ENCODE data around the gene INHA.

Gene INHA, protein sequence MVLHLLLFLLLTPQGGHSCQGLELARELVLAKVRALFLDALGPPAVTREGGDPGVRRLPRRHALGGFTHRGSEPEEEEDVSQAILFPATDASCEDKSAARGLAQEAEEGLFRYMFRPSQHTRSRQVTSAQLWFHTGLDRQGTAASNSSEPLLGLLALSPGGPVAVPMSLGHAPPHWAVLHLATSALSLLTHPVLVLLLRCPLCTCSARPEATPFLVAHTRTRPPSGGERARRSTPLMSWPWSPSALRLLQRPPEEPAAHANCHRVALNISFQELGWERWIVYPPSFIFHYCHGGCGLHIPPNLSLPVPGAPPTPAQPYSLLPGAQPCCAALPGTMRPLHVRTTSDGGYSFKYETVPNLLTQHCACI

GRCh38 chr2:219572237-219573001 lies at the start of gene INHA:
Gene INHA (plus strand): TSS chr2:219572310. CDS start chr2:219572375, 65 bp downstream.
- no peak for DNase-seq

- DNase-seq, result no peak
These were observed 49.0 kb upstream of the INHA start for GRCh38 chr2:219523031-219523671.

GRCh38 chr2:219524817-219525216 lies 47.3 kb upstream of the INHA start:
- no peak for DNase-seq

DNA sequence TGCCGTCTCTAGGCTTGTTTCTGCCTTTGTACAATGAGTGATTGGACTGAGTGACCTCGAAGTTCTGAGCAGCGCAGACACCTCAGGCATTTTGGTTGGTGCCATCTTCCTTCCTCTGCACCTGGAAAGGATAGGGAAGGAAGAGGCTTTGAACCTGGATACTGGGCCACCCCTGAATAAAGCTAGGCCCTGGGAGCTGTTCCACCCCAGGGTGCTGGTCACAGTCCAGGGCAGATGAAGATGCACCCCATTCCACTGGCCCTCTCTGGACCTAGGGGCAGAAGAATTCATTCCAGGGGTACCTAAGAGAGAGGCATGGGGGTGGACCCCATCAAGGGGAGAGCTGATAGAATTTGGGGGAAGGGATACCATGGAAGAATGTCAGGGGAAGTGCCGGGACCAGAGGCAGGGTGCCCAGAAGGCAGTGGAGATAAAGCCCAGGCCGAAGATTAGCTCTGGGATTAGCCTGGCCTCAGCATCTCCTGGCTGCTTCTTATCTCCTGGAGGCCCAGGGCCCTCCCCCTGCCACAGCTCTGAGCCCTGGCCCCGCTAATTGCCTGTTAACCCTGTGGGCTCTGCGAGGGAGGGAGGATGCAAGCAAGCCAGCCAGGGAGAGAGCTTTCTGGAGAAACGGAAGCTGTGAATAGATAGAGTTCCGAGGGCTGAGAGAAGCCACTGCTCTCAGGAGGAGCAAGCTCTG lies 46.4 kb upstream of the INHA start:
- DNase-seq, result no peak

DNA sequence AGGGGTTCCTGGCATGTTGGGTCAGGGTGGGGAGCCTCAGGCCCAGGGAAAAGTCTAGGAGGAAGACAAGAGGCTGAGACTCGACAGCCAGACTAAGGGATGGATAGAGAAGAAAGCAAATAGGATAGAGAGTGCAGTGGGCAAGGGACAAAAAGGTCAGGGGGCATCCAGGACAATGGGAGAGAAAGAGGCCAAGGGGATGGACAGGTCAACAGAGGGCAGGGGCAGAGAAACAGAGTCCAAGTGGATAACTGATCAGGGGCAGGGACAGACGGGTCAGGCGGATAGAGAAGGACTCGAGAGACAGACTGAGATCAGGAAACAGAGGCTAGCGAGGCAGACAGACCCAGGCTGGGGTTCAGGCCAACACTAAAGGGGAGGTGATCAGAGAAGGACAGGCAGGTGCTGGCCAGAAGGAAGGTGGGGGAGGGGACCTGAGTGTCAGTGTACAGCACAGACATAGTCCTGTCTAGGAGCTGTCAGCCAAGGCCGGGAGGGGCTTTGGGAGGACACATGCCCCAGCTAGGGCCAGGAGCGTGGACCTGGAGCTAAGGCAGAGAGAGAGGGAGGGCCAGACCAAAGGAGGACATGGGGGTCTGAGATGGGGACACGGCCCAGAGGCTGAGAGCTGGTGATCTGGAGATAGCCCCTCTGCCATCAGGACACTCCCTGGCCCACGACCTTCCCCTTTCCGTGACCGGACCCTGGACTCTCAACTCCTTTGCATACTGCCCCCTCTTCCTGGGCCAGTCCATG lies 45.6 kb upstream of the INHA start:
- DNase-seq, result no peak

- no peak for DNase-seq
These were observed 45.1 kb upstream of the INHA start for GRCh38 chr2:219527076-219527394.

GRCh38 chr2:219527472-219527871 lies 44.6 kb upstream of the INHA start:
- no peak for DNase-seq

GRCh38 chr2:219530048-219530963 lies 41.8 kb upstream of the INHA start:
- DNase-seq, result peak; percentile 90

- DNase-seq, result no peak
These were observed 40.3 kb upstream of the INHA start for GRCh38 chr2:219531639-219532377.

- DNase-seq, result no peak
These were observed 39.8 kb upstream of the INHA start for GRCh38 chr2:219532378-219532649.

- no peak for DNase-seq
These were observed 38.0 kb upstream of the INHA start for GRCh38 chr2:219533930-219534661.

- no peak for DNase-seq
These were observed 35.7 kb upstream of the INHA start for GRCh38 chr2:219536425-219536824.

GRCh38 chr2:219536967-219537366 lies 35.1 kb upstream of the INHA start:
- DNase-seq, result no peak

GRCh38 chr2:219537657-219538488 lies 34.2 kb upstream of the INHA start:
- no peak for DNase-seq

GRCh38 chr2:219538504-219538951 lies 33.6 kb upstream of the INHA start:
- no peak for DNase-seq

DNA sequence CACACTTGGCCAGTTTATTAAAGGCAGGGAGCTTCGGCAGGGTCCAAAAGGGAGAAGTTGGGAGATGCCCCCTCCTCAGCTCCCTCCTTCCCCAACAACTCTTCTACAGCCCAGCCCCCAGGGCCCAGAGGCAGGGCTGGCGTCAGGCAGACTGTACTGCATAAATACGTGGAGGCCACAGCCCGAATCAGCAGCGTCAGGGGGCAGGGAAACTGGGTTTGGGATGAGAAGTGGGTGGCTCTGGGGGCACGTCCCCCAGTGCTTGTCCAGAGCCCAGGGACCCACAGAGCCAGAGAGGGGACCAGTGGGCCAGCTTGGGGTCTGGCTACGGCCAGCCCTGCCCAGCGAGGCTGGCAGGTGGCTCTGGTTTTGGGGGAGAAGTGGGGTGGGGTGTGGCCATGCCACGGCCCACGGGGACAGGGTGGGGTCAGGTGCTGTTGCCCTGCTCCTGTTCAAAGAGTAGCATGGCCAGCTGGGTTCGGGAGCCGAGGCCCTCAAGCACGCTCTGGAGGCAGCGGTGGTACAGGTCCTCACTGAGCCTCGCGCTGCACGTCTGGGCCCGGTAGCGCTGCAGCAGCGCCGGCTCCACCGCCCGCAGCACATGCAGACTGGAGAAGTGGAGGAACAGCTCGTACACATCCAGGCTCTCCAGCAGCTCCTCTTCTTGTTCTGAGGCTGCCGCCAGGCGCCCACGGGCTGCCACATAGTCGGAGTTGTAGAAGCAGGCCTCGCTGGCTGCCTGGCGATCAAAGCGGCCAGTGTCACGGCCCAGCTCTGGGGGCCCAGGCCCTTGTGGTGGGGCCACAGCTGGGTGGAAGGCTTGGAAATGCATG lies 32.9 kb upstream of the INHA start:
- no peak for DNase-seq

DNA sequence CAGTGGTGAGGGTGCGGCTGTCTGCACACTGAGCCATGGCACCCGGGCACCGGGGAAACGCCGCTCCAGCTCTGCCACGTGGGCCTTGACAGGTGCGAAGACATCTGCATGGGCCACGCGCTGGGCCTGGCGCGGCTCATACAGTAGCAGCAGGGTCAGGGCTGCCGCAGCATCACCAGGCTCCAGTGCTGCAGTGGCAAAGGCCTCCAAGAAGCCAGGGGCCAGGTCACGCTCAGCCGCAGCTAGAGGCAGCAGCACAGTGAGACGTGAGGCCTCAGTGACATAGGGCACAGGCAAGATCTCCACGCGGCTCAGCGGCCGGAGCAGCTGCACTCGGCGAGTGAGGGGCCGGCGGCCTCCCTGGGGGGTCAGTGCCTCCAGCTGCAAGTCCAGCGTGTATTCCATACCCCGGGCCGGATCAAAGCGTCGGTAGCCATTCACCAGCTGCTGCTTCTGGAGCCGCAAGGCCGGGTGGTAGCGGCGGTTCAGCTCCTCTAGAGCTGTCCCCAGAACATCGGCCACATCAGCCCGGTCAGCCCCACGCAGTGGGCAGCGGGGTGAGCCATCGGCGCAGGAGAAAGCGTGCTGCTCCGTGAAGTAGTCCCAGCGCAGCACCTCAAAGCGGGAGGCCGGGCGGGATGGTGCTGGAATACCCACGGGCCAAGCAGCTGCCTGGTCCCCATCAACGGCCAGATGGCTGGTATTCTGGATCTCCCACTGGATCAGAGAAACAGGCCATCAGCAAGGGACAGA lies 32.0 kb upstream of the INHA start:
- DNase-seq, result no peak

Data from stimulated activated CD4-positive, alpha-beta T cell treated with anti-CD3 and anti-CD28 coated beads, Interleukin-2, amount 100 ng/mL, for 24 hours (primary cell).